Measurements from ENCODE around the gene NBEA.
A peak's percentile ranks its signal among the peaks of the same experiment; 100 is the strongest.
"Not testable (repeated sequence)": the region's sequence is repeated elsewhere in the genome, so short reads cannot be mapped to it uniquely, and the experiment has no call there.

Gene NBEA

GRCh38 chr13:34941835-34942731 is at the start of gene NBEA:
TSS of gene NBEA (plus strand) at chr13:34942270. CDS start at chr13:34942821, 551 bp downstream.
- DNase-seq (ENCODE audit: low spot score) = peak; percentile 42

GRCh38 chr13:34894756-34895155 is 47.3 kb upstream of the NBEA start:
- DNase-seq (ENCODE audit: low spot score) = no peak

- DNase-seq (ENCODE audit: low spot score) = no peak
Measured at GRCh38 chr13:34897220-34897619, 44.9 kb upstream of the NBEA start.

GRCh38 chr13:34899888-34900287 is 42.2 kb upstream of the NBEA start:
- no peak for DNase-seq (ENCODE audit: low spot score)

- DNase-seq (ENCODE audit: low spot score) = no peak
Measured at GRCh38 chr13:34900288-34900739, 41.8 kb upstream of the NBEA start.

GRCh38 chr13:34901572-34901971 is 40.5 kb upstream of the NBEA start:
- DNase-seq (ENCODE audit: low spot score) = no peak

- DNase-seq (ENCODE audit: low spot score) = no peak
Measured at GRCh38 chr13:34911159-34911558, 30.9 kb upstream of the NBEA start.

GRCh38 chr13:34913040-34913439 is 29.0 kb upstream of the NBEA start:
- peak; percentile 16 for DNase-seq (ENCODE audit: low spot score)

GRCh38 chr13:34914416-34914815 is 27.7 kb upstream of the NBEA start:
- DNase-seq (ENCODE audit: low spot score) = peak; percentile 6

GRCh38 chr13:34926508-34926907 is 15.6 kb upstream of the NBEA start:
- DNase-seq (ENCODE audit: low spot score) = no peak

GRCh38 chr13:34928676-34929075 is 13.4 kb upstream of the NBEA start:
- DNase-seq (ENCODE audit: low spot score) = not testable (repeated sequence)

GRCh38 chr13:34931572-34931971 is 10.5 kb upstream of the NBEA start:
- DNase-seq (ENCODE audit: low spot score) = no peak

- no peak for DNase-seq (ENCODE audit: low spot score)
Measured at GRCh38 chr13:34933349-34933748, 8.7 kb upstream of the NBEA start.

- no peak for DNase-seq (ENCODE audit: low spot score)
Measured at GRCh38 chr13:34933786-34934185, 8.3 kb upstream of the NBEA start.

GRCh38 chr13:34935841-34936240 is 6.2 kb upstream of the NBEA start:
- no peak for DNase-seq (ENCODE audit: low spot score)

GRCh38 chr13:34939771-34940170 is 2.3 kb upstream of the NBEA start:
- no peak for DNase-seq (ENCODE audit: low spot score)

- DNase-seq (ENCODE audit: low spot score) = no peak
Measured at GRCh38 chr13:34941436-34941834, 635 bp upstream of the NBEA start.

- no peak for DNase-seq (ENCODE audit: low spot score)
Measured at GRCh38 chr13:34942732-34943435, 814 bp downstream of the NBEA start.

- DNase-seq (ENCODE audit: low spot score) = no peak
Measured at GRCh38 chr13:34943436-34944273, 1.6 kb downstream of the NBEA start.

GRCh38 chr13:34944274-34944634 is 2.2 kb downstream of the NBEA start:
- DNase-seq (ENCODE audit: low spot score) = no peak

- no peak for DNase-seq (ENCODE audit: low spot score)
Measured at GRCh38 chr13:34944751-34945150, 2.7 kb downstream of the NBEA start.

GRCh38 chr13:34951528-34951927 is 9.5 kb downstream of the NBEA start:
- no peak for DNase-seq (ENCODE audit: low spot score)

Measured in COLO829 (cell line).